SK-N-SH treated with all-trans-retinoic acid at 6 μM for 48 hours (cell line): Measurements from ENCODE around the gene JAKMIP1.

ENCODE experiments used
- ATAC-seq: fragments of 200-7000 bp; cut with Tn5 transposase; 3 replicates; pipeline ENCODE4 v1.9.1; 2020; ENCODE audit warnings: mild to moderate bottlenecking, moderate library complexity
- ARNTL ChIP-seq: fragments of 450-650 bp; formaldehyde crosslinking; IDR thresholded peaks from 2 replicates; pipeline ENCODE4 v1.5.0; 2020; ENCODE audit warnings: low read depth, mild to moderate bottlenecking, moderate library complexity, borderline replicate concordance
- BACH2 ChIP-seq: fragments of 250-450 bp; sonication (Bioruptor Pico); IDR thresholded peaks from 2 replicates; pipeline ENCODE4 v1.9.0; 2021; ENCODE audit warnings: mild to moderate bottlenecking, borderline replicate concordance
- CREB5 ChIP-seq: fragments of 250-450 bp; sonication (Bioruptor Pico); IDR thresholded peaks from 2 replicates; pipeline ENCODE4 v1.5.1; 2020; ENCODE audit warnings: low read depth, mild to moderate bottlenecking, moderate library complexity
- CSDC2 ChIP-seq: fragments of 250-450 bp; sonication (Bioruptor Pico); IDR thresholded peaks from 2 replicates; pipeline ENCODE4 v1.5.0; 2020; ENCODE audit warnings: mild to moderate bottlenecking, moderate library complexity
- CSRNP3 ChIP-seq: fragments of 250-450 bp; sonication (Bioruptor Pico); IDR thresholded peaks from 2 replicates; pipeline ENCODE4 v1.5.1; 2021; ENCODE audit warnings: mild to moderate bottlenecking, moderate library complexity
- ESRRG ChIP-seq: fragments of 250-450 bp; sonication (Bioruptor Pico); IDR thresholded peaks from 2 replicates; pipeline ENCODE4 v1.6.1; 2021; ENCODE audit warnings: mild to moderate bottlenecking
- GLIS3 ChIP-seq: fragments of 250-450 bp; sonication (Bioruptor Pico); IDR thresholded peaks from 2 replicates; pipeline ENCODE4 v1.5.0; 2020; ENCODE audit warnings: mild to moderate bottlenecking, moderate library complexity
- OSR1 ChIP-seq: fragments of 250-450 bp; sonication (Bioruptor Pico); IDR thresholded peaks from 2 replicates; pipeline ENCODE4 v1.8.0; 2022; ENCODE audit warnings: moderate library complexity, mild to moderate bottlenecking, inconsistent platforms
- PATZ1 ChIP-seq: fragments of 250-450 bp; sonication (Bioruptor Pico); IDR thresholded peaks from 2 replicates; pipeline ENCODE4 v1.8.0; 2020; ENCODE audit warnings: mild to moderate bottlenecking, moderate library complexity, borderline replicate concordance
- POU6F1 ChIP-seq: fragments of 250-450 bp; sonication (Bioruptor Pico); IDR thresholded peaks from 2 replicates; pipeline ENCODE4 v1.8.0; 2021; ENCODE audit warnings: low read depth, mild to moderate bottlenecking, moderate library complexity, borderline replicate concordance
- PPARA ChIP-seq: fragments of 250-450 bp; sonication (Bioruptor Pico); IDR thresholded peaks from 2 replicates; pipeline ENCODE4 v1.5.0; 2020; ENCODE audit warnings: mild to moderate bottlenecking, borderline replicate concordance
- RARB ChIP-seq: fragments of 250-450 bp; sonication (Bioruptor Pico); IDR thresholded peaks from 2 replicates; pipeline ENCODE4 v1.8.0; 2021; ENCODE audit warnings: mild to moderate bottlenecking, moderate library complexity
- SNAI2 ChIP-seq: fragments of 250-450 bp; sonication (Bioruptor Pico); IDR thresholded peaks from 2 replicates; pipeline ENCODE4 v1.5.0; 2020; ENCODE audit warnings: mild to moderate bottlenecking, moderate library complexity
- TCF4 ChIP-seq: fragments of 250-450 bp; sonication (Bioruptor Pico); IDR thresholded peaks from 2 replicates; pipeline ENCODE4 v1.8.0; 2021; ENCODE audit warnings: mild to moderate bottlenecking, moderate library complexity, borderline replicate concordance
- TOX ChIP-seq: fragments of 250-450 bp; sonication (Bioruptor Pico); IDR thresholded peaks from 2 replicates; pipeline ENCODE4 v1.8.0; 2021; ENCODE audit warnings: mild to moderate bottlenecking, moderate library complexity, borderline replicate concordance
- TSHZ2 ChIP-seq: fragments of 250-450 bp; sonication (Bioruptor Pico); IDR thresholded peaks from 2 replicates; pipeline ENCODE4 v1.5.0; 2020; ENCODE audit warnings: mild to moderate bottlenecking, moderate library complexity
- ZC3H10 ChIP-seq: fragments of 250-450 bp; sonication (Bioruptor Pico); IDR thresholded peaks from 2 replicates; pipeline ENCODE4 v1.5.1; 2021; ENCODE audit warnings: mild to moderate bottlenecking, moderate library complexity
- ZFP3 ChIP-seq: fragments of 250-450 bp; sonication (Bioruptor Pico); IDR thresholded peaks from 2 replicates; pipeline ENCODE4 v1.5.0; 2020; ENCODE audit warnings: mild to moderate bottlenecking, moderate library complexity
- ZFP30 ChIP-seq: fragments of 450-650 bp; formaldehyde crosslinking; IDR thresholded peaks from 2 replicates; pipeline ENCODE4 v1.5.0; 2022; ENCODE audit warnings: mild to moderate bottlenecking, moderate library complexity
- ZNF565 ChIP-seq: fragments of 450-650 bp; formaldehyde crosslinking; conservative IDR thresholded peaks from 2 replicates; pipeline ENCODE4 v1.5.0; 2020; ENCODE audit warnings: low read depth, mild to moderate bottlenecking, moderate library complexity
- ZNF70 ChIP-seq: fragments of 450-650 bp; formaldehyde crosslinking; IDR thresholded peaks from 2 replicates; pipeline ENCODE4 v1.5.0; 2020; ENCODE audit warnings: mild to moderate bottlenecking, moderate library complexity
- ZNF8 ChIP-seq: fragments of 450-650 bp; formaldehyde crosslinking; IDR thresholded peaks from 2 replicates; pipeline ENCODE4 v1.5.0; 2020; ENCODE audit warnings: mild to moderate bottlenecking, moderate library complexity

The JAKMIP1 gene

GRCh38 chr4:6153874-6154273 lies 46.5 kb downstream of the JAKMIP1 start:
- TF ChIP-seq ZNF565 (CRISPR knock-in tag): no peak
- TF ChIP-seq OSR1: no peak
- TF ChIP-seq POU6F1 (CRISPR knock-in tag): no peak
- TF ChIP-seq TCF4 (CRISPR knock-in tag): no peak
- no peak for TF ChIP-seq ZFP30
- no peak for TF ChIP-seq GLIS3
- TF ChIP-seq ZNF8: no peak
- TF ChIP-seq RARB (CRISPR knock-in tag): no peak
- TF ChIP-seq ESRRG: no peak
- TF ChIP-seq CREB5 (CRISPR knock-in tag): no peak
- no peak for TF ChIP-seq BACH2 (CRISPR knock-in tag)
- no peak for TF ChIP-seq PATZ1 (CRISPR knock-in tag)
- TF ChIP-seq SNAI2 (CRISPR knock-in tag): no peak
- no peak for TF ChIP-seq TSHZ2 (CRISPR knock-in tag)
- TF ChIP-seq ZC3H10 (CRISPR knock-in tag): no peak
- no peak; the same call in 2 of the 3 replicates for ATAC-seq

GRCh38 chr4:6152869-6153705 lies 47.3 kb downstream of the JAKMIP1 start:
- no peak for ATAC-seq

GRCh38 chr4:6150046-6150735 lies 50.2 kb downstream of the JAKMIP1 start:
- ATAC-seq: no peak
- TF ChIP-seq CSRNP3 (CRISPR knock-in tag) (no peak), CREB5 (CRISPR knock-in tag) (no peak), ZC3H10 (CRISPR knock-in tag) (no peak), BACH2 (CRISPR knock-in tag) (no peak), SNAI2 (CRISPR knock-in tag) (no peak), TCF4 (CRISPR knock-in tag) (no peak), CSDC2 (CRISPR knock-in tag) (no peak), ZFP3 (CRISPR knock-in tag) (no peak), OSR1 (no peak), TOX (no peak), TSHZ2 (CRISPR knock-in tag) (no peak), ZNF565 (CRISPR knock-in tag) (no peak)

More at GRCh38 chr4:6152869-6153705, 47.3 kb downstream of the JAKMIP1 start:
- TF ChIP-seq SNAI2 (CRISPR knock-in tag) (no peak), BACH2 (CRISPR knock-in tag) (no peak), TOX (no peak), OSR1 (no peak), RARB (CRISPR knock-in tag) (no peak), ZNF8 (no peak), ARNTL (CRISPR knock-in tag) (no peak), ZC3H10 (CRISPR knock-in tag) (no peak), PPARA (no peak), ZNF70 (CRISPR knock-in tag) (no peak)
- TF ChIP-seq, all 23 proteins: peak for 0
